Measurements from ENCODE around the gene TLCD2.

GRCh38 chr17:1683459-1683858 lies 26.7 kb downstream of the TLCD2 start:
- TF ChIP-seq CTCF (IDR thresholded peaks at IDR 0.05) (no peak), POLR2AphosphoS5 (IDR thresholded peaks at IDR 0.05) (no peak)

All from prostate gland (tissue), 2 donors.